MM.1S (cell line): ENCODE measurements around the gene WNT3.

Experiments
- DNase-seq: peaks from one replicate; pipeline ENCODE4 v3.0.0-alpha.2; 2015
- H2AFZ ChIP-seq: fragments of 300-600 bp; sonication (generic); 2 replicates; pipeline ENCODE4 v1.6.0; 2016; ENCODE audit warnings: antibody characterized with exemption, low read length
- H3F3A ChIP-seq: fragments of 300-600 bp; sonication (generic); 2 replicates; pipeline ENCODE4 v1.6.1; 2016; ENCODE audit warnings: mild to moderate bottlenecking, antibody characterized with exemption, low read length, moderate library complexity, mixed read lengths; ENCODE audit not compliant: insufficient read depth
- H3K27ac ChIP-seq: fragments of 300-600 bp; sonication (generic); 2 replicates; pipeline ENCODE4 v1.5.1; 2016; ENCODE audit warnings: mild to moderate bottlenecking, low read length
- H3K27me3 ChIP-seq: fragments of 300-600 bp; sonication (generic); replicated peaks from 2 replicates; pipeline ENCODE4 v1.6.0; 2016; ENCODE audit warnings: low read length; ENCODE audit not compliant: insufficient read depth
- H3K36me3 ChIP-seq: fragments of 300-600 bp; sonication (generic); replicated peaks from 2 replicates; pipeline ENCODE4 v1.6.1; 2016; ENCODE audit warnings: mild to moderate bottlenecking, low read length, mixed read lengths; ENCODE audit not compliant: insufficient read depth
- H3K4me1 ChIP-seq: fragments of 300-600 bp; sonication (generic); 2 replicates; pipeline ENCODE4 v1.6.1; 2016; ENCODE audit warnings: low read length, mixed read lengths
- H3K4me2 ChIP-seq: fragments of 300-600 bp; sonication (generic); 2 replicates; pipeline ENCODE4 v1.6.0; 2016; ENCODE audit warnings: low read depth, low read length
- H3K4me3 ChIP-seq: fragments of 300-600 bp; sonication (generic); 2 replicates; pipeline ENCODE4 v1.5.1; 2016; ENCODE audit warnings: low read length, mixed read lengths
- H3K79me2 ChIP-seq: fragments of 300-600 bp; sonication (generic); 2 replicates; pipeline ENCODE4 v1.6.1; 2016; ENCODE audit warnings: mixed run types, low read length, mixed read lengths
- H3K9ac ChIP-seq: fragments of 300-600 bp; sonication (generic); 2 replicates; pipeline ENCODE4 v1.6.1; 2016; ENCODE audit warnings: low read length, mixed read lengths
- H3K9me2 ChIP-seq: fragments of 300-600 bp; sonication (generic); replicated peaks from 2 replicates; pipeline ENCODE4 v1.6.1; 2016; ENCODE audit warnings: mild to moderate bottlenecking, low read length, mixed read lengths; ENCODE audit not compliant: insufficient read depth
- H3K9me3 ChIP-seq: fragments of 300-600 bp; sonication (generic); replicated peaks from 2 replicates; pipeline ENCODE4 v1.6.1; 2016; ENCODE audit warnings: mild to moderate bottlenecking, low read length, mixed read lengths; ENCODE audit not compliant: insufficient read depth
- H4K20me1 ChIP-seq: fragments of 300-600 bp; sonication (generic); 2 replicates; pipeline ENCODE4 v1.6.1; 2016; ENCODE audit warnings: mild to moderate bottlenecking, low read length, moderate library complexity, mixed read lengths; ENCODE audit not compliant: insufficient read depth
- EZH2 ChIP-seq: fragments of 300-600 bp; sonication (generic); optimal IDR thresholded peaks from 2 replicates; pipeline ENCODE3; 2017; ENCODE audit warnings: low read depth, mild to moderate bottlenecking, antibody characterized with exemption, low read length, mixed read lengths
- EZH2phosphoT487 ChIP-seq: fragments of 300-600 bp; sonication (generic); IDR thresholded peaks from 2 replicates; pipeline ENCODE4 v1.6.1; 2018; ENCODE audit warnings: antibody characterized with exemption, low read length
- TF ChIP-seq, protein P1 (sequence below): fragments of 300-600 bp; sonication (generic); IDR thresholded peaks from 2 replicates; pipeline ENCODE4 v1.5.1; 2016; ENCODE audit warnings: antibody characterized with exemption, low read length, mixed read lengths

WNT3 gene

DNA sequence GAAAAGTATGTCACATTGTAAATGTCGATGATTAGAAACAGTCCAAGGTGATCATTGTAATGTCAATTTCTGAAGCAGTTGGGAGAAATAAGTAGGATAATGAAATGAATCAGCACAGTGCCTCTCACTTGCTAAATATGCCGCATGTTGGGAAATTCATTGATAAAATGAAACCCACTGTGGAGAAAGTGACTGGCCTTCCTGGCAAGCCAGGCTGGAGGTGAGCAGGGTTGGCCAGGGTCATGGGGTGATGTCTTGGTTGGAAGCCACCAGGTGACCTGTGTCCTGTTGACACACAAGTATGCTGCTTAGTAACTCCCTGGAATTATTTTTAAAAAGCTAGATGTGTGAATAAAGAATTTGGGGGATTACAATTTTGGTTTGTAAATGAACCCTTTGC, 18.0 kb upstream of the WNT3 start:
- no peak for DNase-seq
- Histone ChIP-seq H3K27ac (no peak overlapping the region), H3K4me2 (no peak overlapping the region), H2AFZ (no peak overlapping the region), H3K79me2 (no peaks in the 10 kb centered on the region), H3K4me1 (no peaks in the 10 kb centered on the region), H3K4me3 (no peak overlapping the region), H3F3A (no peaks in the 10 kb centered on the region), H3K36me3 (no peaks in the 10 kb centered on the region), H3K27me3 (peaks cover 10% of the 10 kb centered on the region), H4K20me1 (no peaks in the 10 kb centered on the region), H3K9me2 (no peaks in the 10 kb centered on the region), H3K9ac (no peak overlapping the region), H3K9me3 (no peaks in the 10 kb centered on the region)
- TF ChIP-seq EZH2phosphoT487 (no peak), EZH2 (no peak)
- TF ChIP-seq, protein P1, sequence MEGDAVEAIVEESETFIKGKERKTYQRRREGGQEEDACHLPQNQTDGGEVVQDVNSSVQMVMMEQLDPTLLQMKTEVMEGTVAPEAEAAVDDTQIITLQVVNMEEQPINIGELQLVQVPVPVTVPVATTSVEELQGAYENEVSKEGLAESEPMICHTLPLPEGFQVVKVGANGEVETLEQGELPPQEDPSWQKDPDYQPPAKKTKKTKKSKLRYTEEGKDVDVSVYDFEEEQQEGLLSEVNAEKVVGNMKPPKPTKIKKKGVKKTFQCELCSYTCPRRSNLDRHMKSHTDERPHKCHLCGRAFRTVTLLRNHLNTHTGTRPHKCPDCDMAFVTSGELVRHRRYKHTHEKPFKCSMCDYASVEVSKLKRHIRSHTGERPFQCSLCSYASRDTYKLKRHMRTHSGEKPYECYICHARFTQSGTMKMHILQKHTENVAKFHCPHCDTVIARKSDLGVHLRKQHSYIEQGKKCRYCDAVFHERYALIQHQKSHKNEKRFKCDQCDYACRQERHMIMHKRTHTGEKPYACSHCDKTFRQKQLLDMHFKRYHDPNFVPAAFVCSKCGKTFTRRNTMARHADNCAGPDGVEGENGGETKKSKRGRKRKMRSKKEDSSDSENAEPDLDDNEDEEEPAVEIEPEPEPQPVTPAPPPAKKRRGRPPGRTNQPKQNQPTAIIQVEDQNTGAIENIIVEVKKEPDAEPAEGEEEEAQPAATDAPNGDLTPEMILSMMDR = no peak

- Histone ChIP-seq H3K9me2 (no peaks in the 10 kb centered on the region), H3K4me1 (no peaks in the 10 kb centered on the region), H3K79me2 (no peaks in the 10 kb centered on the region), H3K36me3 (no peaks in the 10 kb centered on the region), H3K27me3 (no peaks in the 10 kb centered on the region), H4K20me1 (no peaks in the 10 kb centered on the region), H2AFZ (no peak overlapping the region), H3K9ac (no peak overlapping the region), H3K4me2 (no peak overlapping the region), H3K4me3 (no peak overlapping the region), H3F3A (no peaks in the 10 kb centered on the region), H3K27ac (no peak overlapping the region), H3K9me3 (no peaks in the 10 kb centered on the region)
- TF ChIP-seq EZH2phosphoT487 = no peak
- TF ChIP-seq, protein P1 = no peak
- TF ChIP-seq EZH2 = no peak
- DNase-seq = no peak
These were observed 16.4 kb upstream of the WNT3 start for GRCh38 chr17:46834846-46835245.

- no peak overlapping the region for H2AFZ ChIP-seq
- H3K4me1 ChIP-seq = no peaks in the 10 kb centered on the region
- no peaks in the 10 kb centered on the region for H3K79me2 ChIP-seq
- no peaks in the 10 kb centered on the region for H3K36me3 ChIP-seq
- H3K9me2 ChIP-seq = no peaks in the 10 kb centered on the region
- H3K4me3 ChIP-seq = no peak overlapping the region
- no peak overlapping the region for H3K27ac ChIP-seq
- no peaks in the 10 kb centered on the region for H4K20me1 ChIP-seq
- no peak overlapping the region for H3K4me2 ChIP-seq
- no peak for TF ChIP-seq EZH2
- TF ChIP-seq, protein P1 = no peak
- no peak for TF ChIP-seq EZH2phosphoT487
- H3K27me3 ChIP-seq = no peaks in the 10 kb centered on the region
- no peaks in the 10 kb centered on the region for H3F3A ChIP-seq
- H3K9me3 ChIP-seq = no peaks in the 10 kb centered on the region
- no peak overlapping the region for H3K9ac ChIP-seq
- DNase-seq = no peak
These were observed 15.3 kb upstream of the WNT3 start for GRCh38 chr17:46833840-46834208.
